ENCODE data around the gene PADI2. TPM values are rescaled to one million over a fixed set of nuclear protein-coding genes. Genes with fewer than 3 reads are reported as not detected.

The PADI2 gene
- total RNA-seq, 3 donors from 2014 or later = 0.08 to 0.14 (median 0.13) TPM

DNA sequence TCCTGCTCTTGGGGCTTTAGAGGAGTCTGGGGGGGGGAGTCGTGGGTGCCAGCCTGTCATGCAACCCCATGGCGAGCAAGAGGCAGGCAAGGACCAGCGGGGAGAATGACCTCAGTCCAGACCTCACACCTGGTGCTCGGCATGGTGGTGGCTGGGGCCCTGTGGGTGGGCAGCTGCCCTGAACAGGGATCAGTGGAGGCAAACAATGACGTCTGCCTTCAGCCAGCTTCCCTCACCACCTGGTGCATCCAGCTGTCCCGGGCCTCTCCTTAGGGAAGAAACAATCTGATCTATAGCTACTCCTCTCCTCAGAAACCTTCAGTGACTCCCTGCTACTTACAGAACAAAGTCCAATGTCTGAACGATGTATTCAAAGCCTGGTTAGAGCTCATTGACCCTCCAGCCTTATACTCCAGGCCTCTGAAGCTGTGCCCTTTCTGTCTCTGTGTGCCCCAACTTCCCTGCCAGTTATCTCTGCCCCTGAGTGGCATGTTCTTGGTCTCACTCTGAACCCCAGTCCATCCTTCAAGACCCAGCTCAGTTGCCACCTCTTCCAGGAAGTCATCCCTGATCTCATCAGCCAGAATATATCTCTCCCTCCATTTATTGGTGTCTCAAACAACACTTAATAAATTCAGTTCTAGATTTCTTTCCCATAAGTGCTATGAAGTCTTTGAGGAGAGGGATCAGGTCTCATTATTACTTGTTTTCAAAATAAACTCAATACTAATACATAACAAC is 6.6 kb downstream of the PADI2 start:
- Mint-ChIP-seq H3K36me3 (ENCODE audit: insufficient read depth) (no peaks in the 10 kb centered on the region), H3K27me3 (ENCODE audit: low read depth) (peaks cover 29% of the 10 kb centered on the region), H3K4me3 (no peak overlapping the region), H3K4me1 (ENCODE audit: low read depth) (no peaks in the 10 kb centered on the region), H3K9me3 (no peaks in the 10 kb centered on the region)
- no peak for DNase-seq
- no peak for ATAC-seq

DNA sequence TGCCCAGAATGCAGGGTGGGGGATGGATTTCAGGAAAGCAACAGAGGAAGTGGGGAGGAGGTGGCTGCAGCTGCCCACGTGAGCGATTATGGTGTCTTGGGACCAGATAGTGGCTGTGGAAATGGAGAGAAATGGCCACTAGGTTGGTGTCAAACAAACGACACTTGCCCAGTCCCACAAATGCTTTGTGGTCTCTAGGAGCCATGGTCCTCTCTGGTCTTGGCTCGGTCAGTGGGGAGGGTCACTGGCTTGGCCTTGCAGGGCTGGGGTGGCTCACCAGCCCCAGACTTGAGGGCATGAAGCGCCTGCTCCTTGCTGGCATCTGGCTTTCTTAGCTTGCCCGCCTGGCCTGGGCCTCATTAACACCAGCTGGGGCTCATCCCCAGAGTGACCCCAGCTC is 7.2 kb downstream of the PADI2 start:
- H3K9me3 Mint-ChIP-seq = no peaks in the 10 kb centered on the region
- peaks cover 26% of the 10 kb centered on the region for H3K27me3 Mint-ChIP-seq (ENCODE audit: low read depth)
- H3K36me3 Mint-ChIP-seq (ENCODE audit: insufficient read depth) = no peaks in the 10 kb centered on the region
- ATAC-seq = no peak
- H3K4me1 Mint-ChIP-seq (ENCODE audit: low read depth) = no peaks in the 10 kb centered on the region
- H3K4me3 Mint-ChIP-seq = no peak overlapping the region
- no peak for DNase-seq

DNA sequence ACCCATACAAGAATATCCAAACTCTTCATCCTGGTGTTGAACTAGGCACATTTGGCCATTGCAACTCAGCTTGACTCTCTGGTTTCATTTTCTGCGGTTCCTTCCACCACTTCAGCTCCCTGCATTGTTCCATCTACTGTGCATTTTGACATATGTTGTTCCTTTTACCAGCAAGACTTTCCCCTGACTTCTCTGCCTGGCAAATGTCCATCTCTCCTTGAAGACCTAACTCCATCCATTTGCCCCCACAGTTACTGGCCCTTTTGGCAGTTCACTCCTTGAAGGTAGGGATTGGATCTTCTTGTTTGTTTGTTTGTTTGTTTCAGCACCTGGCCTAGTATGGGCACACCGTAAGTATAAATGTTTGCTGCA is 8.7 kb downstream of the PADI2 start:
- H3K4me1 Mint-ChIP-seq (ENCODE audit: low read depth) = no peaks in the 10 kb centered on the region
- H3K27me3 Mint-ChIP-seq (ENCODE audit: low read depth) = peaks cover 14% of the 10 kb centered on the region
- H3K36me3 Mint-ChIP-seq (ENCODE audit: insufficient read depth) = no peaks in the 10 kb centered on the region
- no peak overlapping the region for H3K4me3 Mint-ChIP-seq
- DNase-seq (no peak), ATAC-seq (no peak)
- H3K9me3 Mint-ChIP-seq = no peaks in the 10 kb centered on the region

GRCh38 chr1:17109892-17110554 is 9.2 kb downstream of the PADI2 start:
- peaks cover 13% of the 10 kb centered on the region for H3K27me3 Mint-ChIP-seq (ENCODE audit: low read depth)
- ATAC-seq (no peak), DNase-seq (no peak)
- H3K4me3 Mint-ChIP-seq = no peak overlapping the region
- H3K4me1 Mint-ChIP-seq (ENCODE audit: low read depth) = no peaks in the 10 kb centered on the region
- no peaks in the 10 kb centered on the region for H3K36me3 Mint-ChIP-seq (ENCODE audit: insufficient read depth)
- H3K9me3 Mint-ChIP-seq = no peaks in the 10 kb centered on the region

DNA sequence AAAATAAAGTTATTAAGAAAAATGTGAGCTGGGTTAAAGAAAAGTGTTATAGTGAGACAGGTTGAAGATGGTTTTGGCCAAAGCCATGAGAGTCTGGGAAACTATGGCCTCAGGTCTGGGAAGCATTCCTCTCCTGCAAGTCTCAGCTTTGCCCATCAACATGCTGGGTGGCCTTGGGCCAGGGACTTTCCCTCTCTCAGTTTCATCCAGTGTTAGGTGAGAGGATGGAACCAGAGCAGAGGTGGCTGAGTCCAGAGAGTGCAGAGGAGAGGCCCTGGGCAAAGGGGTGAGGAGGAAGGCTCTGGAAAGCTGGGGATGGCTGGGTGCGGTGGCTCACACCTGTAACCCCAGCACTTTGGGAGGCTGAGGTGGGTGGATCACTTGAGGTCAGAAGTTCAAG is 10.5 kb downstream of the PADI2 start:
- ATAC-seq (no peak), DNase-seq (no peak)
- H3K9me3 Mint-ChIP-seq = no peaks in the 10 kb centered on the region

GRCh38 chr1:17108360-17108759 is 10.9 kb downstream of the PADI2 start:
- Mint-ChIP-seq H3K4me3 (no peak overlapping the region), H3K4me1 (ENCODE audit: low read depth) (no peaks in the 10 kb centered on the region), H3K9me3 (no peaks in the 10 kb centered on the region), H3K36me3 (ENCODE audit: insufficient read depth) (no peaks in the 10 kb centered on the region), H3K27me3 (ENCODE audit: low read depth) (peaks cover 6% of the 10 kb centered on the region)
- DNase-seq (no peak), ATAC-seq (no peak)

More for the DNA sequence above, 10.5 kb downstream of the PADI2 start:
- H3K4me3 Mint-ChIP-seq = no peak overlapping the region
- H3K27me3 Mint-ChIP-seq (ENCODE audit: low read depth) = peaks cover 6% of the 10 kb centered on the region
- no peaks in the 10 kb centered on the region for H3K36me3 Mint-ChIP-seq (ENCODE audit: insufficient read depth)
- no peaks in the 10 kb centered on the region for H3K4me1 Mint-ChIP-seq (ENCODE audit: low read depth)

DNA sequence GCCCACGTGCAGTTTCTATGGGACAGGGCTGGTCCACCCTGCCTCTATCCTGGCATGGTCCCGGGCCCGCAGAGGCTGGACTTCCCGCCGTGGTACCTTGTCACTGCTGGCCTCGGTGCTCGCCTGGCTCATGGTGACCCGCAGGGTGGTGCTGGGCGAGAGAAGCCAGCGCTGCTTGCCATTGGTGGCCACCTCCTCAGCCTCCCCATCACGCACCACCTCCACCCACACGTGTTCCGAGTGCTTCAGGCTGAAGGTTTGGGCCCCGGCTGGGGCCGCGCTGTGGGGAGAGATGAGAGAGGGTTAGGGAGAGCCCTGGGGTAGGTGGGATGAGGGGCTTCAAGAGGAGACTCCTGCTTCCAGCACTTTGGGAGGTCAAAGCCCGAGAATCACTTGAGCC is 14.5 kb downstream of the PADI2 start:
- Mint-ChIP-seq H3K9me3 (no peaks in the 10 kb centered on the region), H3K36me3 (ENCODE audit: insufficient read depth) (no peaks in the 10 kb centered on the region), H3K27me3 (ENCODE audit: low read depth) (peaks cover 6% of the 10 kb centered on the region), H3K4me1 (ENCODE audit: low read depth) (no peaks in the 10 kb centered on the region), H3K4me3 (no peak overlapping the region)
- ATAC-seq (no peak), DNase-seq (no peak)

DNA sequence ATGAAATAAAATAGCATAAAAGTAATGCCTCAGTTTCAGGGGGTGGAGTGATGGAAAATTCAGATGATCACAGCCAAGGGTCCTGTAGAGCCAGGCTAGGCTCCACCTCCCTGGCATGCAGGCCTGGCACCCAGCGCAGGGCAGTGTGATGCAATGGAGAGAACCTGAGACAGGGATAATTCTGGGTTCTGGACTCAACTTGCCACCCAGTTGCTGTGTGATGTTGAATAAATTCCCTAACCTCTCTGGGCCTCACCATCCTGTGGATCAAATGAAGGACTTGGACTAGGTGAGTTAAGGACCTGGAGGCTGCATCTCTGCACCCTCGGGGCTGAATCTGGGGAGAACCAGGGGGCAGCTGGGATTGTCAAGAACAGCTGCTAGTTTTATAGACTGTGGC is 17.0 kb downstream of the PADI2 start:
- H3K9me3 Mint-ChIP-seq = no peaks in the 10 kb centered on the region
- no peaks in the 10 kb centered on the region for H3K4me1 Mint-ChIP-seq (ENCODE audit: low read depth)
- peaks cover 5% of the 10 kb centered on the region for H3K27me3 Mint-ChIP-seq (ENCODE audit: low read depth)
- no peak overlapping the region for H3K4me3 Mint-ChIP-seq
- DNase-seq = no peak
- no peaks in the 10 kb centered on the region for H3K36me3 Mint-ChIP-seq (ENCODE audit: insufficient read depth)
- ATAC-seq = no peak

DNA sequence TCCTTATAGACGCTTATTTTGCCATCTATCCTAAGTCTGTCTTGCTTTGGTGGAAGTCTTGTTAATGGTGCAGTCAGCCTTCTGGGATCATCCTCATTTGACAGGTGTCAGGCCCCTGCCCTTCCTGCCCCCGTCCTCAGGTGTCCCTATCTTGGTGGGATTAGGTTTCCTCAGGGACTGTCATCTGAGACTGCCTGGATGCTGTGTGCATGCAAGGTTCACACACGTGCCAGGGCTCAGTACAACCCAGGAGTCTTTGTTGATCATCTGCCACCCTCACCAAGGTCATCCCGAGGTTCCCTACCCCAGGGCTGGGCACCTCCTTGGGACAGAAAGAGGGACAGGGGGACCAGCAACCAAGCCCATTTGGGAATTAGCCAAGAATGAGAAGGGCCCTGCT is 18.0 kb downstream of the PADI2 start:
- ATAC-seq (no peak), DNase-seq (no peak)
- H3K9me3 Mint-ChIP-seq = no peaks in the 10 kb centered on the region
- no peaks in the 10 kb centered on the region for H3K36me3 Mint-ChIP-seq (ENCODE audit: insufficient read depth)
- no peaks in the 10 kb centered on the region for H3K4me1 Mint-ChIP-seq (ENCODE audit: low read depth)
- H3K27me3 Mint-ChIP-seq (ENCODE audit: low read depth) = no peaks in the 10 kb centered on the region
- no peak overlapping the region for H3K4me3 Mint-ChIP-seq

GRCh38 chr1:17099616-17100340 is 19.5 kb downstream of the PADI2 start:
- no peak for ATAC-seq
- Mint-ChIP-seq H3K9me3 (no peaks in the 10 kb centered on the region), H3K4me1 (ENCODE audit: low read depth) (no peaks in the 10 kb centered on the region), H3K4me3 (no peak overlapping the region), H3K36me3 (ENCODE audit: insufficient read depth) (no peaks in the 10 kb centered on the region), H3K27me3 (ENCODE audit: low read depth) (no peaks in the 10 kb centered on the region)
- DNase-seq = no peak

- DNase-seq (no peak), ATAC-seq (no peak)
- Mint-ChIP-seq H3K27me3 (ENCODE audit: low read depth) (no peaks in the 10 kb centered on the region), H3K4me1 (ENCODE audit: low read depth) (no peaks in the 10 kb centered on the region), H3K36me3 (ENCODE audit: insufficient read depth) (no peaks in the 10 kb centered on the region), H3K4me3 (no peak overlapping the region), H3K9me3 (no peaks in the 10 kb centered on the region)
These were observed 20.6 kb downstream of the PADI2 start for GRCh38 chr1:17098446-17099317.

GRCh38 chr1:17097787-17098186 is 21.5 kb downstream of the PADI2 start:
- ATAC-seq = no peak
- H3K4me3 Mint-ChIP-seq = no peak overlapping the region

GRCh38 chr1:17097147-17097546 is 22.1 kb downstream of the PADI2 start:
- no peaks in the 10 kb centered on the region for H3K36me3 Mint-ChIP-seq (ENCODE audit: insufficient read depth)
- DNase-seq = no peak

More at GRCh38 chr1:17097787-17098186, 21.5 kb downstream of the PADI2 start:
- DNase-seq = no peak
- H3K27me3 Mint-ChIP-seq (ENCODE audit: low read depth) = no peaks in the 10 kb centered on the region
- no peaks in the 10 kb centered on the region for H3K36me3 Mint-ChIP-seq (ENCODE audit: insufficient read depth)
- H3K4me1 Mint-ChIP-seq (ENCODE audit: low read depth) = no peaks in the 10 kb centered on the region
- no peaks in the 10 kb centered on the region for H3K9me3 Mint-ChIP-seq

GRCh38 chr1:17096584-17096983 is 22.7 kb downstream of the PADI2 start:
- Mint-ChIP-seq H3K36me3 (ENCODE audit: insufficient read depth) (no peaks in the 10 kb centered on the region), H3K4me1 (ENCODE audit: low read depth) (no peaks in the 10 kb centered on the region), H3K9me3 (no peaks in the 10 kb centered on the region), H3K4me3 (no peak overlapping the region), H3K27me3 (ENCODE audit: low read depth) (no peaks in the 10 kb centered on the region)
- DNase-seq (no peak), ATAC-seq (no peak)

More at GRCh38 chr1:17097147-17097546, 22.1 kb downstream of the PADI2 start:
- Mint-ChIP-seq H3K27me3 (ENCODE audit: low read depth) (no peaks in the 10 kb centered on the region), H3K9me3 (no peaks in the 10 kb centered on the region), H3K4me3 (no peak overlapping the region), H3K4me1 (ENCODE audit: low read depth) (no peaks in the 10 kb centered on the region)
- no peak for ATAC-seq

All from activated T-cell treated with anti-CD3 and anti-CD28 coated beads, Interleukin-2, amount 50 U/mL, for 4 hours (primary cell).